GM18498 (cell line): ENCODE data around the gene TTLL5.

ENCODE experiments used
- ATAC-seq: cut with Tn5 transposase; IDR thresholded peaks from one replicate; pipeline ENCODE4 v1.9.1; 2021; ENCODE audit warnings: mild to moderate bottlenecking, moderate library complexity; ENCODE audit not compliant: unreplicated experiment

The TTLL5 gene

DNA sequence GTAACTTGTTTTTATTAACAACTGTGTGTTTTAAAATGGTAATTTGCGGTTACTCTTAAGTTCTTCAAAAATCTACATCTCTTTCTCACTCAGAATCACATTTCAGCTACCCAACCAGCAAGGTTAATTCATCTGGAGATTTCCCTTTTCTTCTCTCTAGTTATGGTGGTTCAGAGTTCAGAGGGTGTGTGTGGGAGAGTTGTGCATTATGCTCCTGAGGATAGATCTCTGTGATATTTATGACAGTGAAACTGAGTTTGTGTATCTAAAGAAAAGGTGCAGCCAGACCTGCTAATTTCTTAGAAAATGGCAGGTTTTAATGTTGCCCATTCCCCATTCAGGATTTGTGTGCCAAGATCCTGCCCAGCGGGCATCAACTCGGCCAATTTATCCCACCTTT is 73.8 kb downstream of the TTLL5 start:
- ATAC-seq: no peak

DNA sequence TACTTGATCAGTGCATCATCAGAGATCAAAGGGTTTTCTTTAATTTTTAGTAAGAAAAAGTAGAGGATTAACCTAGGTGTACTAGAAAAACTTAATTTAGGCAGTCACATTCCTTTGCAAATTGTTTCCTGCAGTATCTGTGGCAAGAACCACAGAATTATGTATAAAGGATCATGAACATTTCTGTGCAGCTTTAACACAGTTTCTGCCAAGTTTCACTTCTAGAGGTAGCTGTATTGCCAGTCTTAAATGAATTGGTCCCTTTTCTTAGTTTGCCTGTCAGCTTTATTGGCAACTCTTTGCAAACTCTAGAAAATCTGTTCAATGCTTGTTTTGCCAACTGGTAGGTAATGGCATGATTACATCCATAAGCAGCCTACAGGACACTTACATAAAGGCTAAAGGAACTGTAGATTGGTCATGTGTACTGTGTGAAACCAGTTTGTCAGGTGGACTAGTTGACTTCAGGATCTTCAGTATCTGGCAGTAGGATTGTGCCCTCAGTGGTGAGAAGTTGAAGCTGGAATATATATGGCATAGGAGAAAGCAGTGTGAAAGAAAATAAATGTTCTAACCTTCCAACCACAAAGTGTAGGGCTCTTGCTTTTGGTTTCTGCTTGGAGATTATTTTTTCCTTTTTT is 75.9 kb downstream of the TTLL5 start:
- ATAC-seq: no peak

DNA sequence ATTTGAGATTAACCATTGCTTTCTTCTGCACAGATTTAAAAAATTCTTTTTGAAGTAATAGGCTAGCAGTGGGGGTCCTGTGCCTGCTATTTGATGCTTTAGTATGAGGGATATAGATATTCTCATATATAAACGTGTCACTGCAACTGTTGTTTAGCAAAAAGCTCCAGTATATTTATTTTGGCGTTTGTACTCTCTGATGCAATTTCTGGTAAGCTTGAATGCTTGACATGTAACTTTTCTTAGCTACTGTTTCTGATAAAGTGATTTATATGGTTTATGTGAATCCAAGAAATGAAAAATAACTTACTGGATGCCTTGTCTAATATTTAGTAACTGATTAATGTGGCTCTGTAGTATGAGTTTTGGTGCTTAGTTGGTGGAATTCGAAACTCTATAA is 77.1 kb downstream of the TTLL5 start:
- no peak for ATAC-seq

DNA sequence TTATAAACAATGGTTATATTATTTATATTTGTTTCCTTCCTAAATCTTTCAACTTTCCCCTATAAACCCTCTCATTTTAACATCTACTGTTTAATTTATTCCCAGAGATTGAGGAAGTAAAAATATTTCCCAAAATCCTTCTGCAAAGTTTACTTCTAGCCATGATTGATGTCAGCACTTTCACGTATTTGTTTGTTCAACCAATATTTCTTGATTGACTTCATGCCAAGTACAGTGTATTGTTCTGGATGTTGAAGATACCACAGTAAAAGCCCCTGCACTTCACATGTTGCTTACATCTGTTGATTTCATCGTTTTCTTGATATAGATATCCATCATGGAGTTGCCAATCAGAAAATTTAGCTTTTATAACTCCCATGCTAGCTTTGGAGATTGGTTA is 81.8 kb downstream of the TTLL5 start:
- ATAC-seq: no peak

- no peak for ATAC-seq
Observed at GRCh38 chr14:75747899-75748298, 86.9 kb downstream of the TTLL5 start.

- ATAC-seq: no peak
Observed at GRCh38 chr14:75748336-75748735, 87.3 kb downstream of the TTLL5 start.

GRCh38 chr14:75751296-75751695 is 90.2 kb downstream of the TTLL5 start:
- ATAC-seq: no peak

GRCh38 chr14:75752086-75752485 is 91.0 kb downstream of the TTLL5 start:
- no peak for ATAC-seq

DNA sequence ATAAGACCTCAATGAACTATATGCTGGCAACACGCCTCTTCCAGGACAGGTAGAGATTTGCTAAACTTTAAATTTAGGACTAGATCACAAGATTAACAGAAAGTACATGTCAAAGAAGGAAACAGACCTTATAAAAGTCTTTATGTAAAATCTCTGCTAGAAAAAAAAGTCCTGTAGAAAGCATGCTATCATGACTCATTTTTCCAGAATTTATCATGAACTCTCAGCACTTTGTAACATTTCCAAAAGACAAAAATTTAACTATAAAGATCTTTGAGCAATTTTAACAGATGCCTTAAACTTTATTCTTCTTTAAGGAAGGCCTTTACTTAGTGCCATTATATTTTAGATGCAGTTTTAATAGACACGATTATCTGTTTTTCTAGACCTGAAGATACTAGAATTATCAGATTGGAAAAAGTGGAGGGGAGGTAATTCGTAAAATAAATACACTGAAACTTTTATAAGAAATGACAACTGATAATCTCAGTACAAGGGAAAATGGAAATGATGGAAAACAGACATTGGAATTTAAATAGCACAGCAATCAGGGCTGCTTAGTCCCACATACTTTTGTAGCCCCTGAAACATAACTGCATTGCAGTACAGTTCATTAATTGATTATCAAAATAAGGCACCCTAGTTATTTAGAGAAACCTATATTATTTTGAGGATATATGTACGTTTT is 92.0 kb downstream of the TTLL5 start:
- no peak for ATAC-seq

DNA sequence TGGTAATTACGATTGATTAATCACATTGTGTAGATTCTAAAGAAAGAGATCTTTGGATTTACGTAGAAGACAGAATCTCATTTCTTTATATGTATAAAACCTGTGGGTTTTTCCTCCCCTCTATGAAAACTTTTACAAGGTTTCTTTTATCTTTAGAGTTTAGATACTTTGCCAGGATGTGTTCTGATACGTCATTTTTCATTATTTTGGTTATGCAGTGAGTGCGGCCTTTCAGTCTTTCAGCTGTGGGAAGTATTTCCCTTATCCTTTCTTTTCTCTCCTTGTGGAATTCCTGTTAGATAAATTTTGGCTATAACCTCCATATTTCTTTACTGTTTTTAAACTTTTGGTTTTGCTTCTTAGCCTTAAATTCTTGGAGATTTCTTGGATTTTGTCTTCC is 92.7 kb downstream of the TTLL5 start:
- ATAC-seq: no peak

DNA sequence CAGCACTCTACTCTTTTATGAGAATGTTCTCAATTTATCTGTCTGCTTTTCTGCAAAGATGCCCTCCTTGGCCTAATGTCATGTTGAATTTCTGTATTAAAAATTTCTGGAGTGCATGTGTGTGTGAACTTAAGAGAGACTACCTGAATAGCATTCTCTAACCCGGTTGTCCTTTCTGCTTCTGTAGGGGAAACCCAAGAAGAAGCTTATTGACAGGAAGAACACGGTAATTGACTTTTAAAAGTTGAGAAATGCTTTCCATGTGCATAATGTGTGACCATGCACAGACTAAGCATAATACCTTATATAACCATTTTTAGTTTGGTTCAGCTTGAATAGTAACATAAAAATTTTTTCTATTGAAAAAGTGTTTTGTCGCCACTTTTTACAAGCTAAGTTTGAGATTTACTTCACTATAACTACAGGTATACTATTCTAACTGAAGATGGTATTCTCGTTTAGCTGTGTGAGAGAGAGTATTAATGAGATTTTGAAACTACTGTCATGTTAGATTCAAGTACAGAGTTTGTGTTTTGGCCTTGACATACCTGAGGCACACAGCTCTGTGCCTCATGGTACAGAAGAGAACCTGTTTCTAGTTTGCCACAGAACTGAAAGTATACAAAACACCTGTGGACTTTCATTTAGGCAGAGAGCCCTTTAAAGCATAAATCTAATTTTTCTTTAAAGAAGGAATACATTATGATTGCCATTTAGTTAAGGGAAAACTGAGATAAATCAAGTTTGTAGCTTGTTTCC is 96.8 kb downstream of the TTLL5 start:
- no peak for ATAC-seq

DNA sequence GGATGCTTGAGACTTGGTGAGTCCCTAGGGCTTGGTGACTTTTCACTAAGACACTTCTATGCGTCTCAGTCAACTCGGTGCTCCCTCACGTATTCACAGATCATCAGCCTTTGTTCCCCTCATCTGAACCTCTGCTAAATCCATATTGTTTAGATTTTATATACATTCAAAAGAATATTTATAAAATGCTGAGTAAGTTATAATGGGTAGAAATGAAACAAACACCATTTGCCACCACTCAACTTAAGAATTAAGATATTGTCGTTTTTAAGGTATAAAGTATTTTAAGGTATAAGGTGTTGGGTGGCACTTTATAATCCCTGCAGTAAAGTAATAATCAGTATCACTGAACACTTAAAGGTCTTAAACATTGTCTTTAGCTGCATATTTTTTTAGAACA is 103.0 kb downstream of the TTLL5 start:
- no peak for ATAC-seq

- no peak for ATAC-seq
Observed at GRCh38 chr14:75769047-75769685, 108.1 kb downstream of the TTLL5 start.

DNA sequence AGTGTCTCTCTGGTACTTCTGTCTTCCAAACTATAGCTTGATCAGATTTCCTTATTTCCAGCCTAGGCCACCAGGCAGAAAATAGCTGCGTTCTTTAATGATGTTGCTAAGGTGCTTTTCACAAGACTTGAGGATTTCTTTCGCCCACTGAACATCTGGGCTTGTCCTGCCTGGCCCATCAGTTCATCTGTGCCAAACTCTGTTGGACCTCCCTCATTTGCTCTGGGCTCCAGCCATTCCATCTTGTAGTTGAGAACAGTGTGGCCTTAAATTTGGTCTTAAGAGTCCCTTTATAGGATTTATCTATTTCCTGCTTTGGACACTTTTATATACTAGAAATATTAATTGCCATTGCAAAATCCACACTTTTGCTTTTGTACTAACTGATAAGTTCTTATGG is 109.6 kb downstream of the TTLL5 start:
- no peak for ATAC-seq

GRCh38 chr14:75771595-75771994 is 110.5 kb downstream of the TTLL5 start:
- ATAC-seq: no peak

DNA sequence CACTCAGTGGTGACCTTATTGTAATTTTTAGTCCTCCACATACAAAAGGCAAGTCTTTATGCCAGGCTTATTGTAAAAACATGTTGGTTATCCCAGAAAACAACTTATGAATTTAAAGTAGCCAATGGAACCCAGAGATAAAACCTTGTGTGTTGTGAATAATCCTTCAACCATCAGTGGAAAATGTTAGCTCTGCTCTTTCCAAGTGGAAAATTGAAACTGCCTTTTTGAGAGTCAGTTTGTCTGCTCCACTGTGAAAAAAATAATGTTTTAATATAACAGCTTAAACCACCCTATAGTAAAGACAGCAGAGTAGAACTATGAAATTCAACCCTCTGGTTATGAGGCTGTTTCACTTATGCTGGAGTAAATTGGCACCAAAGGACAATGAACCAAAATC is 112.0 kb downstream of the TTLL5 start:
- ATAC-seq: no peak

DNA sequence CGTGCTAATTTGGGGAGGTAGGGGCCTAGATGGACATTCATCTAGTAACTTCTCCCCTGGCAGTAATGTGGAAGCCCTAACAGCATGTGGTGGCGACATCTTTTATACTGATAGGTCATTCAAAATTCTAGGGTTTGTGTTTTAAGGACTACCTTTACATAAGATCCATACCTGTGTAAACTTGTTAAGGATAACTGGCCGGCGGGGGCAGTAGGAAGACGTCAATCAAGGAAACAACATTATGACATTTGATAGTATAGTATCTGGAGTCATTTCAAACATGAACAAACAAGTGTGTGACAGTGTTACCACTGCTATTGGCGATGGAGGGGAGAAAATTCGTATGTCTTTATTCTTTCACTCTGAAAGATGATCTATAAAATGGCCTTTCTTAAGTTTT is 120.0 kb downstream of the TTLL5 start:
- no peak for ATAC-seq

DNA sequence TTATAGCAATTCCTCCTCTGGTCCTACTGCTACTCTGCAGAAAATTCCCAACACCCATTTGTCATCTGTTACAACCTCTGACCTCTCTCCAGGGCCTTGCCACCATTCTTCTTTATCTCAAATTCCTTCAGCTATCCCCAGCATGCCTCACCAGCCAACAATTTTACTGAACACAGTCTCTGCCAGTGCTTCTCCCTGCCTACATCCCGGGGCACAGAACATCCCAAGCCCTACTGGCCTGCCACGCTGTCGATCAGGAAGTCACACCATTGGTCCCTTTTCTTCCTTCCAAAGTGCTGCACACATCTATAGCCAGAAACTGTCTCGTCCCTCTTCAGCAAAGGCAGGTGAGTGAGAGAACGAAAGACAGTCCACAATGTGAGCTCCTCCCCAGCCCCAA is 122.1 kb downstream of the TTLL5 start:
- ATAC-seq: no peak

- no peak for ATAC-seq
Observed at GRCh38 chr14:75783602-75784313, 122.7 kb downstream of the TTLL5 start.

DNA sequence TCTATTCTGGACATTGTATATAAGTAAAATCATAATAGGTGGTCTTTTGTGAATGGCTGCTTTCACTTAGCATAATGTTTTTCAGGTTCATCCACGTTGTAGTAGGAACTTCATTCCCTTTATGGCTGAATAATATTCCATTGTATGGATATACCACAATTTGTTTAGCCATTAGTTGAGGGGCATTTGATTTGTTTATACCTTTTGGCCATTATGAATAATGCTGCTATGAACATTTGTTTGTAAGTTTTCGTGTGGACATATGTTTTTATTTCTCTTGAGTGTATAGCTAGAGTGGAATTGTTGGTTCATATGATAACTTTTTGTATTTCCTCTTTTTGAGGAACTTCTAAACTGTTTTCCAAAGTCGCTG is 123.3 kb downstream of the TTLL5 start:
- no peak for ATAC-seq

DNA sequence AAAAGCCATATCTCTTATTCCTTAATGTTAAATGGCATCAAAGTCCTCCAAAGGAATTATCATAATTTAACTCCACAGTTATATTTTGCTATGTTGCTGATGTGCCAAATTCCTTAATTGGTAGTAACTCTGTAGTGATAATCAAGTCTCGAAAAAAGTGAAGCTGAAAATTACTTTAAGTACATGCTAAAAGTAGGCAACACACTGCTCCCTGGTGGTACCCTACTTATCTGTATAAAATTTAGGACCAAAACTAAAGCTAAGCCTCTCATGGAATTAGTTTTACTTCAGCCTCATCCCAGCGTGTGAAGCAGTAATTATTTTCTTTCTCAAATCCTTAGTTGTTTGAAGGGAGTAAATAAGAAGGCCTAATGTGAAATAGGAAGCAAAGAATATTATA is 132.8 kb downstream of the TTLL5 start:
- ATAC-seq: no peak
